Naive thymus-derived CD8-positive, alpha-beta T cell (primary cell): ENCODE results near the gene LIN7A. TPM values are rescaled to one million over a fixed set of nuclear protein-coding genes. Genes with fewer than 3 reads are reported as not detected.

Experiments
- ATAC-seq, 2 donors: fragments of 150-1000 bp; cut with Tn5 transposase in 1 of 2; sonication (Bioruptor Pico), chemical (Tn5 transposase) in 1 of 2; 1 replicate in 1 of 2; 2 replicates in 1 of 2; pipeline ENCODE4 v1.10.0; 2021; ENCODE audit warnings: mild to moderate bottlenecking in 2 of 2, moderate library complexity in 2 of 2
- POLR2A ChIA-PET: fragments of 350-600 bp; sonication (Branson Sonifier 250); formaldehyde crosslinking; loops from one replicate; lab custom pipeline; 2021; ENCODE audit warnings: antibody characterized with exemption; lab: Charles Lee
- DNase-seq, 10 donors: peaks; one replicate each; pipeline versions ENCODE4 v3.0.0 to v3.0.0-alpha.2; 2020 to 2022
- H3K27ac Mint-ChIP-seq, 10 donors: one replicate each; pipeline ENCODE4 v1.8.0; 2020 to 2022; ENCODE audit warnings: mild to moderate bottlenecking in 10 of 10, mixed read lengths in 10 of 10, moderate library complexity in 4 of 10, inconsistent platforms in 1 of 10
- H3K27me3 Mint-ChIP-seq, 5 donors: one replicate each; pipeline ENCODE4 v1.8.0; 2021 to 2022; ENCODE audit warnings: mixed read lengths in 5 of 5
- H3K36me3 Mint-ChIP-seq, 3 donors: one replicate each; pipeline ENCODE4 v1.8.0; 2020 to 2022; ENCODE audit warnings: mixed read lengths in 3 of 3, mild to moderate bottlenecking in 2 of 3, inconsistent platforms in 1 of 3
- H3K4me1 Mint-ChIP-seq, 4 donors: one replicate each; pipeline ENCODE4 v1.8.0; 2021 to 2022; ENCODE audit warnings: mixed read lengths in 4 of 4
- H3K4me3 Mint-ChIP-seq, 10 donors: one replicate each; pipeline ENCODE4 v1.8.0; 2020 to 2022; ENCODE audit warnings: mild to moderate bottlenecking in 10 of 10, mixed read lengths in 10 of 10, moderate library complexity in 6 of 10, inconsistent platforms in 1 of 10
- H3K9me3 Mint-ChIP-seq, 9 donors: one replicate each; pipeline ENCODE4 v1.8.0; 2020 to 2022; ENCODE audit warnings: mixed read lengths in 9 of 9, mild to moderate bottlenecking in 3 of 9, inconsistent platforms in 1 of 9, moderate library complexity in 1 of 9
- polyA plus RNA-seq, 3 donors: library from polyadenylated mRNA; unstranded; fragments of 300-500 nt; fragmentation: Illumina TruSeq; gene quantifications; one replicate each; pipeline ENCODE4 v1.2.3, GENCODE V29; 2021
- total RNA-seq, 8 experiments: library from RNA in 2 of 8; stranded (reverse) in 2 of 8; gene quantifications; one replicate each; pipeline ENCODE4 v1.2.3 and lab custom pipeline; 2021 to 2026

The LIN7A gene
- total and polyA plus RNA-seq, 5 experiments from 2014 or later, result not detected

DNA sequence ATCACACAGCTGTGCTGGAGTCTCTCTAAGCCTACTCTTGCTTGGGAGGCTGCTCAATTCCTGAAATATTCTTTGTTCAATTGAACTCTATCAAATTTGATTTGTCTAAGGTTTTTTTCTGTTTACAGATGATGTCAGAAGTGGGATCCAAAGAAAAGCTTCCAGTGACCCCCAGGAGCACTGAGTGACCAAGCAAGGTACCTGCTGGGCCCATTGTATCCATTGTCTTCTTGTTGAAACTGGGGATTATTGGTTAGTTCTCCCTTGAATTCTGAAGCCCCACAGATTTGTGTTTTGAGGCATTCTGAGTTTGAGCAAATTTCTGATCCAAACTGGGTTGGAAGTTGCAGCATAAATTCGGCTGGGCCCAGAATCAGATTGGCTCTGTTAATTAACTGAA lies 156.4 kb downstream of the LIN7A start:
- peaks cover 0 to 5% (median 0%) of the 10 kb centered on the region in 5 donors for H3K27me3 Mint-ChIP-seq
- H3K4me1 Mint-ChIP-seq, result no peaks in the 10 kb centered on the region
- DNase-seq, result no peak
- POLR2A ChIA-PET, result no interaction called here
- H3K36me3 Mint-ChIP-seq, result no peaks in the 10 kb centered on the region
- H3K9me3 Mint-ChIP-seq, result peaks cover 0 to 48% (median 0%) of the 10 kb centered on the region in 9 donors
- no peak for ATAC-seq
- H3K27ac Mint-ChIP-seq, result no peak overlapping the region
- H3K4me3 Mint-ChIP-seq, result no peak overlapping the region

- Mint-ChIP-seq H3K36me3 (no peaks in the 10 kb centered on the region), H3K27ac (no peak overlapping the region), H3K9me3 (peaks cover 0 to 48% (median 2%) of the 10 kb centered on the region in 9 donors), H3K27me3 (peaks cover 0 to 5% (median 0%) of the 10 kb centered on the region in 5 donors), H3K4me3 (no peak overlapping the region), H3K4me1 (no peaks in the 10 kb centered on the region)
- no peak for DNase-seq
- POLR2A ChIA-PET, result no interaction called here
- ATAC-seq, result no peak
Measured at GRCh38 chr12:80780746-80781145, 157.0 kb downstream of the LIN7A start.

DNA sequence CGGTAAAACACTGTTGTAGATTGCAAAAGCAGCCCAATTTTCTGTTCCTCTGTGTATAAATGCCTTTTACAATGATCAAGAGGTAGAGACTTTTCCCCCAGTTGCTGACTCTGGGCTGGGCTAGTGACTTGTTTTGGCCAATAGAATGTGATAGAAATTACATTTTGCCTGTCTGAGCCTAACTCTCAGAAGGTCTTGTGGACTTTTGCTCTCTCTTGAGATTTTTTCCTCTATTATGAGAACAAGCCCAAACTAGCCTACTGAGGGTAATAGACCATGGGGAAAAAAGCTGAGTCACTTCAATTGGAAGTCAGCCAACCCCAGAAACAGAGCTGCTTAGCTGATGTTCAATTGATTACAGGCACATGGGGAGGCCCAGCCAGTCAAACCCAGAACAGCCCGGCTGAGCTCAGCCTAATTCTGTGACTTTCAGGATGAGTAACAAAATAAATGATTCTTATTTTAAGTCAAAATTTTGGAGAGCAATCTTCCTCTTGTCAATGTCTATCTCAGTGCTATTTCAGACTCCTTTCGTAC lies 159.7 kb downstream of the LIN7A start:
- peaks cover 0 to 5% (median 0%) of the 10 kb centered on the region in 5 donors for H3K27me3 Mint-ChIP-seq
- ATAC-seq (no peak), DNase-seq (no peak)
- peaks cover 0 to 25% (median 6%) of the 10 kb centered on the region in 9 donors for H3K9me3 Mint-ChIP-seq
- no peak overlapping the region for H3K27ac Mint-ChIP-seq
- no peaks in the 10 kb centered on the region for H3K36me3 Mint-ChIP-seq
- no peaks in the 10 kb centered on the region for H3K4me1 Mint-ChIP-seq
- no peak overlapping the region for H3K4me3 Mint-ChIP-seq
- POLR2A ChIA-PET, result no interaction called here

DNA sequence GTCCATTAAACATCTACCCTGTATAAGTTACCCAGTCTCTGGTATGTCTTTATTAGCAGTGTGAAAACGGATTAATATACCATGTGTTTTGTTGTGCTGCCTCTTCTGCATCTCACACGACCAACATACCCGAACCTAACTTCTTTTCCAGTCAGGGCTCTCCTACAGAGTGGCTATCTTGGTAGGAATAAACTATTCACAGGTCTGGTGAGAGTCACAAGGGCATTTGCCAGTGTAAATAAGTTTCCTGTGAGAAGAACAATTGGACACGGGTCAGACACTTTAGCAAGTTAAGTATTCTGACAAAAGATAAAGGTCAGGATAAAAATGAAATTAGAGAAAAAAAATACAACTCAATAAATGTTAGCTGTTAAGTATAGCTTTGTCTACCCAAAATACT lies 160.1 kb downstream of the LIN7A start:
- Mint-ChIP-seq H3K36me3 (no peaks in the 10 kb centered on the region), H3K27ac (no peak overlapping the region), H3K9me3 (peaks cover 0 to 20% (median 9%) of the 10 kb centered on the region in 9 donors), H3K4me1 (no peaks in the 10 kb centered on the region), H3K4me3 (no peak overlapping the region), H3K27me3 (peaks cover 0 to 5% (median 0%) of the 10 kb centered on the region in 5 donors)
- no peak for ATAC-seq
- POLR2A ChIA-PET, result no interaction called here
- no peak for DNase-seq

DNA sequence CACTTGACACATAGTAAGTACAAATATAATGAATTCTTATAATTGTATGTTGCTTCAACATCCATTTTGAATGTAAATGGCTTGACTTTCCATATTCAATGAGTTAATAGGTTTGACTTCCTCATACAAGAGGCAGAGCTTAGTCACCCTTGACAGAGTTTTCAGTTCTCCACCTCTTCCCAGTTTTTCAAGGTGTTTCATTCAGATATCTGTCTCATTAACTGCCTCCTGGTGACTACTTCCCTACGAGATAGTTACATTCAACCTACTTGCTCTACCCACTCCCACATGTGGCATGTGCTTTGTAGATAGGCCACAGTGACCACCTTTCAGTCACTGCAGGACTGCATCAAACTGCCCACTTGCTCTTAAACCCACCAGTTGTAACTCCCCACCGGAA lies 161.0 kb downstream of the LIN7A start:
- ATAC-seq (no peak), DNase-seq (no peak)
- no peaks in the 10 kb centered on the region for H3K4me1 Mint-ChIP-seq
- H3K27me3 Mint-ChIP-seq, result peaks cover 0 to 5% (median 0%) of the 10 kb centered on the region in 5 donors
- POLR2A ChIA-PET, result no interaction called here
- peaks cover 0 to 19% (median 9%) of the 10 kb centered on the region in 9 donors for H3K9me3 Mint-ChIP-seq
- H3K4me3 Mint-ChIP-seq, result no peak overlapping the region
- H3K27ac Mint-ChIP-seq, result no peak overlapping the region
- no peaks in the 10 kb centered on the region for H3K36me3 Mint-ChIP-seq

DNA sequence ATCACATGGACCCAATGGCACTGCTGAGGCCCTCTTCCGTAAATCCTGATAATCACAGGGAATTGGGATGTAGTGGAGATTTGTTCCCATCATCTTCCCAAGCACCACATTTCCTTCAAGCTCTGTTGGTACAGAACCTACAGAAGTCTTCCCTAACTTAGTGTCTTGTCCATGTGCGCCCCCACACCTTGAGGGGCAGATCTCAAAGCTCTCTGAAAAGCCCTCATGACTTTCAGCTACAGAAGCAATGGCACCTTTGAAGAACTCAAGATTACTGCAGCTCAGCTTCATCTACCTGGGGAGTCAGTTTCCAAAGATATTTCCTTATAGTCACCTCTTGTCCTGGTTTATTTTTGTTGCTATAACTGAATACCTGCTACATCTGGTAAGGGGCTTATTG lies 166.8 kb downstream of the LIN7A start:
- no peak for ATAC-seq
- H3K4me3 Mint-ChIP-seq, result no peak overlapping the region
- H3K36me3 Mint-ChIP-seq, result no peaks in the 10 kb centered on the region
- no peaks in the 10 kb centered on the region for H3K27me3 Mint-ChIP-seq
- H3K27ac Mint-ChIP-seq, result no peak overlapping the region
- no peak for DNase-seq
- POLR2A ChIA-PET, result no interaction called here
- no peaks in the 10 kb centered on the region for H3K4me1 Mint-ChIP-seq
- peaks cover 0 to 19% (median 5%) of the 10 kb centered on the region in 9 donors for H3K9me3 Mint-ChIP-seq

- no peak for DNase-seq
- ATAC-seq, result no peak
- Mint-ChIP-seq H3K4me1 (no peaks in the 10 kb centered on the region), H3K27me3 (peaks cover 0 to 2% (median 0%) of the 10 kb centered on the region in 5 donors), H3K27ac (no peak overlapping the region), H3K4me3 (no peak overlapping the region), H3K36me3 (no peaks in the 10 kb centered on the region), H3K9me3 (peaks cover 0 to 19% (median 5%) of the 10 kb centered on the region in 9 donors)
- POLR2A ChIA-PET, result no interaction called here
Measured at GRCh38 chr12:80769553-80770140, 168.1 kb downstream of the LIN7A start.

DNA sequence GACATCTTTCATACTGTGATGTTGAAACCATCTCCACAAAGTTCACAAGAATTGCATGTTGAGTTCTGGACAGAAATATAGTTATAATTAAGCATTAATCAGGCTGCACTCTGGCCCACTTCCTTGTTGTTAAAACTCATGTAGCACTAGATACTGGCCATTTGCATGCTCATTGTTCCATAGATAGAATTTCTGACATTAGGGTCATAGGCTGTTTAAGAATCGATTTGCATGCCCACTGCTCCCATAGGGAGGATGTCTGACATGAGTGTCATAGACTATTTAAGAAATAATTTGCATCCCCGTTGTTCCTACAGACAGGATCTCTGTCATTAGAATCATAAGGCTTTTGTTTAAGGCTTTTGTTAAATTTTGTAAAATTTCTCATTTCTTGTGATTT lies 170.8 kb downstream of the LIN7A start:
- Mint-ChIP-seq H3K27ac (no peak overlapping the region), H3K36me3 (no peaks in the 10 kb centered on the region), H3K4me1 (no peaks in the 10 kb centered on the region), H3K27me3 (peaks cover 0 to 4% (median 0%) of the 10 kb centered on the region in 5 donors), H3K9me3 (peaks cover 0 to 7% (median 0%) of the 10 kb centered on the region in 9 donors), H3K4me3 (no peak overlapping the region)
- no peak for ATAC-seq
- no peak for DNase-seq
- POLR2A ChIA-PET, result no interaction called here

DNA sequence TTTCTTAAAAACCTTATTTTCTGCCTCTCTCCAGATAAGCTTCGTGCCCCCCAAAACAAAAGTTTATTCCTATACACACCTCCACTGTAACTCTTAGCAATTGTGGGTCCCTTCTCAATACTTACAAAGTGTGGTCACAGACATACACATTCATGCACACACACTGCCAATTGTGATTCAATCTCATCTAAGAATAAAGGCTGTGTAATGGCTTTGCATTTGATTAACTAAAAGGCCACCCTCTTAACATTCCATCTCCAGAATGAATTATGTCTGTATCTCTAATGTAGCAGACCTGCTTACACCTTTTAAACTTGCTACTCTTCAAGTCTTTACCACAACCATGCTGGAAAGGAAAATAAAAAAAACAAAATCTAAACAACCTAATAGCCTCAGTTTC lies 171.5 kb downstream of the LIN7A start:
- DNase-seq, result no peak
- no peak for ATAC-seq
- peaks cover 0 to 6% (median under 1%) of the 10 kb centered on the region in 9 donors for H3K9me3 Mint-ChIP-seq
- no peak overlapping the region for H3K4me3 Mint-ChIP-seq
- POLR2A ChIA-PET, result no interaction called here
- peaks cover 0 to 2% (median 0%) of the 10 kb centered on the region in 4 donors for H3K4me1 Mint-ChIP-seq
- no peak overlapping the region for H3K27ac Mint-ChIP-seq
- no peaks in the 10 kb centered on the region for H3K36me3 Mint-ChIP-seq
- H3K27me3 Mint-ChIP-seq, result peaks cover 0 to 4% (median 0%) of the 10 kb centered on the region in 5 donors

- Mint-ChIP-seq H3K36me3 (no peaks in the 10 kb centered on the region), H3K27me3 (peaks cover 0 to 4% (median 0%) of the 10 kb centered on the region in 5 donors), H3K9me3 (peaks cover 0 to 24% (median 0%) of the 10 kb centered on the region in 9 donors), H3K4me1 (peaks cover 0 to 2% (median 0%) of the 10 kb centered on the region in 4 donors), H3K27ac (no peak overlapping the region), H3K4me3 (no peak overlapping the region)
- DNase-seq (no peak), ATAC-seq (no peak)
- POLR2A ChIA-PET, result no interaction called here
Measured at GRCh38 chr12:80763874-80764273, 173.9 kb downstream of the LIN7A start.

DNA sequence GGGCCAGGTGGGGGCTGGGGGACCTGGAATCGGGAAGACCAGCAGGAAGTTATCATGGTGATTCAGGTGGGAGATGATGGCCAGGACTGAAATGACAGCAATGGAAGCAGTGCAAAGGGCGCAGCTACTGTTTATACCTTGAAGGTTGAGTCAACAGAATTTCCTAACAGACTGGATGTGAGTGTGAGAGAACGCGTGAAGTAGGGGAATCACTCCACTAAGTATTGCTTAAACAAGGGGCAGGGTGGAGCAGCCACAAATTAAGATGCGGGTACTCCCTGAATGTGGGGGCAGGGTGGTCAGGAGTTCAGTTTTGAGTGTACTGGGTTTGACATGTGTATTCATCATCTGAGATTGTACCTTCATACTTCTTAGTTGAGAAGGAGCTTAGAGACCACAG lies 175.9 kb downstream of the LIN7A start:
- no peak for DNase-seq

DNA sequence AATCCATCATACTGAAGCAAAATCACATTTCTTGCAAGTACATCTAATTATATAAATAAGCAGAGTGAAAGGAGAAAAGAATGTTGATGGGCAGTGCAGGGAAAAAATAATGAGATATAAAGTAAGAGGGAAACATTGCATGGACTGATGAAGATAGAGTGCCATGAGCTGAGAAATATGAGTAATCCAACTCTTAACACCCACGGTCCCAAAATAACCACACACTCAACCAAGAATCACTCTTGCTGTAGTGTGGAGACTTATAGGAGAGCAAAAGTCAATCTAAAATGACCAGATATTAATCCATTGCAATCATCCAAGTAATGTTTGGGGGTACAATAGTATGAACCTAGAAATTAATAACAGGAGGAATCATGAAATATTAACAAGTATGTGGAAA lies 180.9 kb downstream of the LIN7A start:
- no peaks in the 10 kb centered on the region for H3K36me3 Mint-ChIP-seq
- ATAC-seq (no peak), DNase-seq (no peak)
- H3K27me3 Mint-ChIP-seq, result peaks cover 0 to 3% (median 0%) of the 10 kb centered on the region in 5 donors
- peaks cover 0 to 59% (median 0%) of the 10 kb centered on the region in 9 donors for H3K9me3 Mint-ChIP-seq
- POLR2A ChIA-PET, result no interaction called here
- peaks cover 0 to 2% (median 0%) of the 10 kb centered on the region in 4 donors for H3K4me1 Mint-ChIP-seq
- H3K27ac Mint-ChIP-seq, result no peak overlapping the region
- no peak overlapping the region for H3K4me3 Mint-ChIP-seq

More for the DNA sequence above, 175.9 kb downstream of the LIN7A start:
- Mint-ChIP-seq H3K9me3 (peaks cover 0 to 43% (median 0%) of the 10 kb centered on the region in 9 donors), H3K27me3 (peaks cover 0 to 4% (median 0%) of the 10 kb centered on the region in 5 donors), H3K27ac (no peak overlapping the region), H3K4me3 (no peak overlapping the region), H3K36me3 (no peaks in the 10 kb centered on the region), H3K4me1 (peaks cover 0 to 2% (median 0%) of the 10 kb centered on the region in 4 donors)
- POLR2A ChIA-PET, result no interaction called here
- ATAC-seq, result no peak

- POLR2A ChIA-PET, result no interaction called here
- H3K4me3 Mint-ChIP-seq, result no peak overlapping the region
- no peak overlapping the region for H3K27ac Mint-ChIP-seq
- no peak for ATAC-seq
- H3K27me3 Mint-ChIP-seq, result peaks cover 0 to 3% (median 0%) of the 10 kb centered on the region in 5 donors
- DNase-seq, result no peak
- H3K36me3 Mint-ChIP-seq, result no peaks in the 10 kb centered on the region
- peaks cover 0 to 39% (median 1%) of the 10 kb centered on the region in 9 donors for H3K9me3 Mint-ChIP-seq
- H3K4me1 Mint-ChIP-seq, result no peaks in the 10 kb centered on the region
Measured at GRCh38 chr12:80754274-80754673, 183.5 kb downstream of the LIN7A start.
